Gastrocnemius medialis (tissue), 4 donors: Measurements from ENCODE around the gene DTHD1.

Source experiments
- CTCF ChIP-seq, 5 experiments: fragments of 450-650 bp in 3 of 5; fragments of 200-600 bp in 2 of 5; sonication (generic) in 2 of 5; IDR thresholded peaks in 4 of 5; conservative IDR thresholded peaks in 1 of 5; 1 replicate in 4 of 5; 2 replicates in 1 of 5; pipeline ENCODE4 v1.5.1; 2016 to 2019; ENCODE audit warnings: antibody characterized with exemption in 5 of 5, mild to moderate bottlenecking in 3 of 5, moderate library complexity in 3 of 5
- POLR2A ChIP-seq, 2 donors: fragments of 450-650 bp; IDR thresholded peaks; one replicate each; pipeline ENCODE4 v1.6.1; 2017; ENCODE audit warnings: antibody characterized with exemption in 2 of 2, mild to moderate bottlenecking in 2 of 2, moderate library complexity in 2 of 2

- TF ChIP-seq CTCF (IDR thresholded peaks at IDR 0.05 in 4 of 5, conservative IDR thresholded peaks at IDR 0.05 in 1 of 5) (no peak), POLR2A (IDR thresholded peaks at IDR 0.05) (no peak)
Observed at GRCh38 chr4:36341936-36342335, 60.5 kb downstream of the DTHD1 start.
